Memory B cell (primary cell): ENCODE data around the gene PCNA.

Source experiments
- ATAC-seq: fragments of 150-1000 bp; cut with Tn5 transposase; 2 replicates; pipeline ENCODE4 v1.10.0; 2021; ENCODE audit warnings: low read depth, mild to moderate bottlenecking, moderate library complexity
- DNase-seq, 2 donors: peaks; one replicate each; pipeline ENCODE4 v3.0.0; 2022; ENCODE audit warnings: low spot score in 2 of 2
- H3K27ac Mint-ChIP-seq: one replicate; pipeline ENCODE4 v1.8.0; 2022; ENCODE audit warnings: mild to moderate bottlenecking, moderate library complexity, mixed read lengths
- H3K27me3 Mint-ChIP-seq: one replicate; pipeline ENCODE4 v1.8.0; 2022; ENCODE audit warnings: mixed read lengths
- H3K36me3 Mint-ChIP-seq: one replicate; pipeline ENCODE4 v1.8.0; 2022; ENCODE audit warnings: mild to moderate bottlenecking, mixed read lengths
- H3K4me1 Mint-ChIP-seq: one replicate; pipeline ENCODE4 v1.8.0; 2022; ENCODE audit warnings: mixed read lengths
- H3K4me3 Mint-ChIP-seq: one replicate; pipeline ENCODE4 v1.8.0; 2022; ENCODE audit warnings: mild to moderate bottlenecking, moderate library complexity, mixed read lengths
- H3K9me3 Mint-ChIP-seq: one replicate; pipeline ENCODE4 v1.8.0; 2022; ENCODE audit warnings: mixed read lengths

The PCNA gene

GRCh38 chr20:5119435-5120184, at the start of gene PCNA:
Gene PCNA, minus strand, starts transcription at chr20:5119958. Its CDS starts 160 bp downstream, at chr20:5119798.
- Mint-ChIP-seq H3K9me3 (no peaks in the 10 kb centered on the region), H3K27me3 (no peaks in the 10 kb centered on the region), H3K4me3 (peak within 1 kb of the TSS; percentile 93), H3K36me3 (peaks cover 10% of the 10 kb centered on the region), H3K27ac (peak within 1 kb of the TSS; percentile 73), H3K4me1 (peaks cover 3% of the 10 kb centered on the region)
- ATAC-seq (peak; percentile 86), DNase-seq (peak; percentile 84 to 89)

GRCh38 chr20:5168651-5169396, 49.1 kb upstream of the PCNA start:
- Mint-ChIP-seq H3K4me1 (peaks cover 64% of the 10 kb centered on the region), H3K36me3 (peaks cover 4% of the 10 kb centered on the region), H3K9me3 (no peaks in the 10 kb centered on the region), H3K27ac (peak overlapping the region; percentile 87), H3K4me3 (peak overlapping the region; percentile 69), H3K27me3 (no peaks in the 10 kb centered on the region)
- ATAC-seq (peak; percentile 48), DNase-seq (peak in 1 of 2 donors; percentile 5)

GRCh38 chr20:5164645-5165625, 45.2 kb upstream of the PCNA start:
- Mint-ChIP-seq H3K27me3 (no peaks in the 10 kb centered on the region), H3K4me1 (peaks cover 55% of the 10 kb centered on the region), H3K4me3 (no peak overlapping the region), H3K36me3 (peaks cover 6% of the 10 kb centered on the region), H3K27ac (no peak overlapping the region), H3K9me3 (no peaks in the 10 kb centered on the region)
- no peak for ATAC-seq
- DNase-seq, result no peak

GRCh38 chr20:5161536-5162164, 41.9 kb upstream of the PCNA start:
- peaks cover 1% of the 10 kb centered on the region for H3K9me3 Mint-ChIP-seq
- peaks cover 8% of the 10 kb centered on the region for H3K36me3 Mint-ChIP-seq
- no peaks in the 10 kb centered on the region for H3K27me3 Mint-ChIP-seq
- peaks cover 42% of the 10 kb centered on the region for H3K4me1 Mint-ChIP-seq
- H3K4me3 Mint-ChIP-seq, result no peak overlapping the region
- ATAC-seq (no peak), DNase-seq (no peak)
- no peak overlapping the region for H3K27ac Mint-ChIP-seq

- Mint-ChIP-seq H3K4me1 (peaks cover 39% of the 10 kb centered on the region), H3K27me3 (no peaks in the 10 kb centered on the region), H3K36me3 (peaks cover 12% of the 10 kb centered on the region), H3K27ac (no peak overlapping the region), H3K4me3 (no peak overlapping the region), H3K9me3 (peaks cover 1% of the 10 kb centered on the region)
- ATAC-seq (no peak), DNase-seq (no peak)
Observed at GRCh38 chr20:5160882-5161281, 41.1 kb upstream of the PCNA start.

GRCh38 chr20:5159928-5160327, 40.2 kb upstream of the PCNA start:
- Mint-ChIP-seq H3K36me3 (peaks cover 12% of the 10 kb centered on the region), H3K27ac (no peak overlapping the region), H3K9me3 (peaks cover 1% of the 10 kb centered on the region), H3K27me3 (no peaks in the 10 kb centered on the region), H3K4me3 (no peak overlapping the region), H3K4me1 (peaks cover 40% of the 10 kb centered on the region)
- DNase-seq, result no peak
- no peak for ATAC-seq

GRCh38 chr20:5156675-5157448, 37.1 kb upstream of the PCNA start:
- peaks cover 1% of the 10 kb centered on the region for H3K9me3 Mint-ChIP-seq
- no peak for DNase-seq
- no peak overlapping the region for H3K27ac Mint-ChIP-seq
- ATAC-seq, result no peak
- H3K4me1 Mint-ChIP-seq, result peaks cover 35% of the 10 kb centered on the region
- no peak overlapping the region for H3K4me3 Mint-ChIP-seq
- no peaks in the 10 kb centered on the region for H3K27me3 Mint-ChIP-seq
- H3K36me3 Mint-ChIP-seq, result peaks cover 22% of the 10 kb centered on the region

GRCh38 chr20:5155404-5155803, 35.6 kb upstream of the PCNA start:
- no peak overlapping the region for H3K4me3 Mint-ChIP-seq
- peaks cover 16% of the 10 kb centered on the region for H3K36me3 Mint-ChIP-seq
- H3K27me3 Mint-ChIP-seq, result no peaks in the 10 kb centered on the region
- H3K4me1 Mint-ChIP-seq, result peaks cover 30% of the 10 kb centered on the region
- no peak overlapping the region for H3K27ac Mint-ChIP-seq
- H3K9me3 Mint-ChIP-seq, result peaks cover 1% of the 10 kb centered on the region
- no peak for DNase-seq
- ATAC-seq, result no peak

GRCh38 chr20:5154543-5154925, 34.8 kb upstream of the PCNA start:
- Mint-ChIP-seq H3K36me3 (peaks cover 16% of the 10 kb centered on the region), H3K4me3 (no peak overlapping the region), H3K9me3 (peaks cover 1% of the 10 kb centered on the region), H3K27me3 (no peaks in the 10 kb centered on the region), H3K4me1 (peaks cover 30% of the 10 kb centered on the region), H3K27ac (no peak overlapping the region)
- ATAC-seq (no peak), DNase-seq (no peak)

- ATAC-seq (no peak), DNase-seq (no peak)
- H3K27ac Mint-ChIP-seq, result peak overlapping the region; percentile 10
- H3K9me3 Mint-ChIP-seq, result peaks cover 1% of the 10 kb centered on the region
- H3K27me3 Mint-ChIP-seq, result no peaks in the 10 kb centered on the region
- peaks cover 16% of the 10 kb centered on the region for H3K36me3 Mint-ChIP-seq
- no peak overlapping the region for H3K4me3 Mint-ChIP-seq
- peaks cover 31% of the 10 kb centered on the region for H3K4me1 Mint-ChIP-seq
Observed at GRCh38 chr20:5153612-5154542, 34.1 kb upstream of the PCNA start.

GRCh38 chr20:5153152-5153467, 33.4 kb upstream of the PCNA start:
- no peak for ATAC-seq
- Mint-ChIP-seq H3K27me3 (no peaks in the 10 kb centered on the region), H3K27ac (no peak overlapping the region), H3K4me3 (no peak overlapping the region), H3K9me3 (peaks cover 1% of the 10 kb centered on the region), H3K4me1 (peaks cover 33% of the 10 kb centered on the region), H3K36me3 (peaks cover 16% of the 10 kb centered on the region)
- DNase-seq, result no peak
